ENCODE data around the gene SLC22A31.

DNA sequence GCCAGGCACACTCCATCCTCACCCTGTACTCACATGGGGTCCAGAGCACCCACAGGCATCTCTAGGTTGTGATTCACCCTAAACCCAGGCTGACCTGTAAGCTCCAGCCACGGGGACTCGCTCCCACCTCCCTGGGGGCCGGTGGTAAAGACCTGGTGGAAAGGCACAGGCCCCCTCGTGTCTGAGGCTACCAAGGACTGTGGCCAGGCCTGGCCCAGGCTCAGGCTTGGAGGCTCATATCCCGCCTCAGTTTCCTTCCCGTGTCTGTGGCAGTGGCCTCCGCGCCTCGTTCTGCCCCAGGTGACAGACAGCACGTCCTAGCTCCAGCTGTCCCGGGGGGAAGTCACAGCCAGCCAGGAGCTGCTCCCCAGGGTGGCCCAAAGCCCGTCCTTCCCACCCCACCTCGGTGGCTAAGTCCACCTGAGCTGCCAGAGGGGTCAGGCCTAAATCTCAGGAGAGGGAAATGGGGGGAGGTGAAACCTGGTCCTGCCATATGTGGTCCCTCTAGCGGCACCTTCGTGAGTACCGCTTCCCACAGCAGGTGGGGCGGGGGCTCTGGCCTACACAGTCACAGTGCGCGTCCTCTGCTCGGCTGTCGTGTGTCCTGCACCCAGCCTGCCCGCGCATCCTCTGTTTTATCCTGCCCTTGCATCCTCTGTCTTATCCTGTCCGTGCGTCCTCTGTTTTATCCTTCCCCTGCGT lies 16.2 kb downstream of the SLC22A31 start:
- TF ChIP-seq CTCF (IDR thresholded peaks at IDR 0.05) = no peak
- no peak for TF ChIP-seq POLR2A (IDR thresholded peaks at IDR 0.05)
